Loucy (cell line): ENCODE measurements around the gene S1PR4.
A peak's percentile ranks its signal among the peaks of the same experiment; 100 is the strongest.

Source experiments
- H2AFZ ChIP-seq: fragments of 200-600 bp; sonication (generic); 2 replicates; pipeline ENCODE4 v1.6.0; 2016; ENCODE audit warnings: antibody characterized with exemption, mild to moderate bottlenecking, low read length, moderate library complexity
- H3F3A ChIP-seq: fragments of 200-600 bp; 2 replicates; pipeline ENCODE4 v1.6.0; 2016; ENCODE audit warnings: antibody characterized with exemption, low read depth, mild to moderate bottlenecking
- H3K27me3 ChIP-seq: fragments of 200-600 bp; sonication (generic); 2 replicates; pipeline ENCODE4 v1.6.1; 2014; ENCODE audit warnings: low read length, mild to moderate bottlenecking; ENCODE audit not compliant: insufficient read depth, poor library complexity, severe bottlenecking
- H3K36me3 ChIP-seq: fragments of 200-600 bp; sonication (generic); 2 replicates; pipeline ENCODE4 v1.6.1; 2016; ENCODE audit warnings: low read length; ENCODE audit not compliant: insufficient read depth
- H3K4me1 ChIP-seq: fragments of 200-600 bp; sonication (generic); 2 replicates; pipeline ENCODE4 v1.5.1; 2014; ENCODE audit warnings: low read length, mild to moderate bottlenecking; ENCODE audit not compliant: insufficient read depth, poor library complexity, severe bottlenecking
- H3K4me2 ChIP-seq: fragments of 200-600 bp; sonication (generic); 2 replicates; pipeline ENCODE4 v1.6.0; 2014; ENCODE audit warnings: antibody characterized with exemption, low read length, low read depth, mild to moderate bottlenecking; ENCODE audit not compliant: poor library complexity, severe bottlenecking
- H3K4me3 ChIP-seq: fragments of 200-600 bp; sonication (generic); 2 replicates; pipeline ENCODE4 v1.5.1; 2014; ENCODE audit warnings: low read length, mild to moderate bottlenecking, mixed read lengths; ENCODE audit not compliant: poor library complexity, severe bottlenecking
- H3K79me2 ChIP-seq: fragments of 200-600 bp; sonication (generic); 2 replicates; pipeline ENCODE4 v1.6.1; 2014; ENCODE audit warnings: low read length; ENCODE audit not compliant: insufficient read depth
- H3K9ac ChIP-seq: fragments of 200-600 bp; sonication (generic); 2 replicates; pipeline ENCODE4 v1.6.0; 2014; ENCODE audit warnings: mild to moderate bottlenecking, low read depth, low read length, moderate library complexity; ENCODE audit not compliant: poor library complexity, severe bottlenecking
- H3K9me2 ChIP-seq: fragments of 200-600 bp; sonication (generic); replicated peaks from 2 replicates; pipeline ENCODE4 v1.6.1; 2016; ENCODE audit warnings: low read depth, low read length, mixed read lengths
- H3K9me3 ChIP-seq: fragments of 200-600 bp; sonication (generic); 2 replicates; pipeline ENCODE4 v1.6.1; 2014; ENCODE audit warnings: mild to moderate bottlenecking, antibody characterized with exemption, low read length, low read depth; ENCODE audit not compliant: insufficient read depth
- H4K20me1 ChIP-seq: fragments of 200-600 bp; sonication (generic); 2 replicates; pipeline ENCODE4 v1.6.0; 2014; ENCODE audit warnings: antibody characterized with exemption, low read length, mild to moderate bottlenecking; ENCODE audit not compliant: insufficient read depth, poor library complexity, severe bottlenecking
- CTCF ChIP-seq: fragments of 200-600 bp; sonication (generic); conservative IDR thresholded peaks from 2 replicates; pipeline ENCODE4 v1.5.1; 2014; ENCODE audit warnings: mild to moderate bottlenecking, antibody characterized with exemption, low read length
- EZH2phosphoT487 ChIP-seq: fragments of 200-600 bp; IDR thresholded peaks from 2 replicates; pipeline ENCODE4 v1.6.1; 2018; ENCODE audit warnings: antibody characterized with exemption, mild to moderate bottlenecking, moderate library complexity, borderline replicate concordance

S1PR4 gene

GRCh38 chr19:3145909-3146676, 32.5 kb upstream of the S1PR4 start:
- no peaks in the 10 kb centered on the region for H3K9me3 ChIP-seq
- peaks cover 33% of the 10 kb centered on the region for H3K4me1 ChIP-seq
- no peak overlapping the region for H3K9ac ChIP-seq
- H3K4me2 ChIP-seq: peak overlapping the region; percentile 46
- H3K36me3 ChIP-seq: peaks cover 55% of the 10 kb centered on the region
- peaks cover 81% of the 10 kb centered on the region for H4K20me1 ChIP-seq
- no peak overlapping the region for H3K4me3 ChIP-seq
- H3K27me3 ChIP-seq: no peaks in the 10 kb centered on the region
- peaks cover 98% of the 10 kb centered on the region for H3K79me2 ChIP-seq
- peaks cover 11% of the 10 kb centered on the region for H3F3A ChIP-seq
- H3K9me2 ChIP-seq: no peaks in the 10 kb centered on the region
- H2AFZ ChIP-seq: no peak overlapping the region
- TF ChIP-seq EZH2phosphoT487: no peak
- no peak for TF ChIP-seq CTCF

- Histone ChIP-seq H2AFZ (no peak overlapping the region), H3K27me3 (no peaks in the 10 kb centered on the region), H3F3A (peaks cover 8% of the 10 kb centered on the region), H3K9me2 (no peaks in the 10 kb centered on the region), H3K79me2 (peaks cover 98% of the 10 kb centered on the region), H3K4me3 (no peak overlapping the region), H3K9me3 (no peaks in the 10 kb centered on the region), H3K4me2 (peak overlapping the region; percentile 46), H3K4me1 (peaks cover 29% of the 10 kb centered on the region), H3K36me3 (peaks cover 56% of the 10 kb centered on the region), H3K9ac (no peak overlapping the region), H4K20me1 (peaks cover 81% of the 10 kb centered on the region)
- TF ChIP-seq EZH2phosphoT487 (no peak), CTCF (peak; percentile 95)
These were observed 31.9 kb upstream of the S1PR4 start for GRCh38 chr19:3146677-3147100.

GRCh38 chr19:3148503-3148902, 30.1 kb upstream of the S1PR4 start:
- H4K20me1 ChIP-seq: peaks cover 81% of the 10 kb centered on the region
- no peak overlapping the region for H3K9ac ChIP-seq
- H3K4me3 ChIP-seq: no peak overlapping the region
- no peaks in the 10 kb centered on the region for H3K9me2 ChIP-seq
- peaks cover 98% of the 10 kb centered on the region for H3K79me2 ChIP-seq
- H3K27me3 ChIP-seq: no peaks in the 10 kb centered on the region
- H3K36me3 ChIP-seq: peaks cover 69% of the 10 kb centered on the region
- H3F3A ChIP-seq: 0 out of 2 replicates have a peak, but pooled peaks cover 2% of the 10 kb centered on the region
- no peak overlapping the region for H2AFZ ChIP-seq
- TF ChIP-seq EZH2phosphoT487 (no peak), CTCF (no peak)
- peaks cover 33% of the 10 kb centered on the region for H3K4me1 ChIP-seq
- H3K4me2 ChIP-seq: no peak overlapping the region
- no peaks in the 10 kb centered on the region for H3K9me3 ChIP-seq
